Neural cell (in vitro differentiated cells): Measurements from ENCODE around the gene NLRC5. TPM values are rescaled to one million over a fixed set of nuclear protein-coding genes. Genes with fewer than 3 reads are reported as not detected.

Source experiments
- H2AFZ ChIP-seq: fragments of 200-600, 300-800 bp; sonication (generic), shearing (Covaris generic); 2 replicates; pipeline ENCODE4 v1.6.0; 2014; ENCODE audit warnings: low read depth, mild to moderate bottlenecking, antibody characterized with exemption, low read length, moderate library complexity
- H3F3A ChIP-seq: fragments of 200-600 bp; shearing (Covaris generic); 2 replicates; pipeline ENCODE4 v1.6.1; 2016; ENCODE audit warnings: mild to moderate bottlenecking, moderate library complexity, mixed read lengths, antibody characterized with exemption, low read length; ENCODE audit not compliant: insufficient read depth, poor library complexity, severe bottlenecking
- H3K27ac ChIP-seq: fragments of 200-600, 300-800 bp; sonication (generic), shearing (Covaris generic); 2 replicates; pipeline ENCODE4 v1.5.1; 2014; ENCODE audit warnings: mild to moderate bottlenecking, low read length, moderate library complexity
- H3K27me3 ChIP-seq: fragments of 300-800, 200-600 bp; sonication (generic), shearing (Covaris generic); 2 replicates; pipeline ENCODE4 v1.6.0; 2014; ENCODE audit warnings: mild to moderate bottlenecking, low read depth, low read length, moderate library complexity; ENCODE audit not compliant: insufficient read depth
- H3K36me3 ChIP-seq: fragments of 300-800, 200-600 bp; sonication (generic), shearing (Covaris generic); 2 replicates; pipeline ENCODE4 v1.5.1; 2014; ENCODE audit warnings: mild to moderate bottlenecking, antibody characterized with exemption, low read length, moderate library complexity; ENCODE audit not compliant: insufficient read depth
- H3K4me2 ChIP-seq: fragments of 300-800, 200-600 bp; sonication (generic), shearing (Covaris generic); 2 replicates; pipeline ENCODE4 v1.6.0; 2014; ENCODE audit warnings: mild to moderate bottlenecking, low read length
- H3K4me3 ChIP-seq: fragments of 300-800, 200-600 bp; sonication (generic), shearing (Covaris generic); 2 replicates; pipeline ENCODE4 v1.5.1; 2014; ENCODE audit warnings: mild to moderate bottlenecking, low read length, moderate library complexity
- H3K79me2 ChIP-seq: fragments of 200-600 bp; shearing (Covaris generic); replicated peaks from 2 replicates; pipeline ENCODE4 v1.6.0; 2014; ENCODE audit warnings: mild to moderate bottlenecking, low read length, moderate library complexity; ENCODE audit not compliant: insufficient read depth
- H3K9ac ChIP-seq: fragments of 300-800, 200-600 bp; sonication (generic), shearing (Covaris generic); 2 replicates; pipeline ENCODE4 v1.6.1; 2016; ENCODE audit warnings: mild to moderate bottlenecking, low read length, mixed read lengths
- H3K9me2 ChIP-seq: fragments of 200-600 bp; shearing (Covaris generic); 2 replicates; pipeline ENCODE4 v1.6.1; 2016; ENCODE audit warnings: mild to moderate bottlenecking, low read length, mixed read lengths; ENCODE audit not compliant: insufficient read depth
- H3K9me3 ChIP-seq: fragments of 200-600, 300-800 bp; sonication (generic), shearing (Covaris generic); 2 replicates; pipeline ENCODE4 v1.6.1; 2016; ENCODE audit warnings: mild to moderate bottlenecking, mixed run types, low read length, moderate library complexity, mixed read lengths
- H4K20me1 ChIP-seq: fragments of 200-600 bp; shearing (Covaris generic); 2 replicates; pipeline ENCODE4 v1.6.1; 2016; ENCODE audit warnings: mild to moderate bottlenecking, mixed run types; ENCODE audit not compliant: insufficient read depth
- CTCF ChIP-seq: fragments of 450-650 bp; IDR thresholded peaks from 2 replicates; pipeline ENCODE4 v1.5.1; 2014; ENCODE audit warnings: antibody characterized with exemption, mild to moderate bottlenecking, moderate library complexity; ENCODE audit not compliant: poor library complexity, severe bottlenecking
- EP300 ChIP-seq: fragments of 450-650 bp; conservative IDR thresholded peaks from 2 replicates; pipeline ENCODE4 v1.6.1; 2014; ENCODE audit warnings: antibody characterized with exemption, mild to moderate bottlenecking, moderate library complexity; ENCODE audit not compliant: poor library complexity, severe bottlenecking
- EZH2 ChIP-seq: fragments of 200-600, 300-800 bp; shearing (Covaris generic), sonication (generic); IDR thresholded peaks from 2 replicates; pipeline ENCODE4 v1.6.1; 2014; ENCODE audit warnings: antibody characterized with exemption, low read length, borderline replicate concordance, mild to moderate bottlenecking; ENCODE audit not compliant: insufficient read depth, poor library complexity, severe bottlenecking
- MXI1 ChIP-seq: fragments of 450-650 bp; conservative IDR thresholded peaks from 2 replicates; pipeline ENCODE4 v1.6.1; 2014; ENCODE audit warnings: antibody characterized with exemption, mild to moderate bottlenecking; ENCODE audit not compliant: poor library complexity, severe bottlenecking
- POLR2AphosphoS5 ChIP-seq: IDR thresholded peaks from 2 replicates; pipeline ENCODE4 v1.6.1; 2012
- RAD21 ChIP-seq: fragments of 450-650 bp; conservative IDR thresholded peaks from 2 replicates; pipeline ENCODE4 v1.6.1; 2014; ENCODE audit warnings: antibody characterized with exemption, mild to moderate bottlenecking, moderate library complexity
- REST ChIP-seq: IDR thresholded peaks from 2 replicates; pipeline ENCODE4 v1.6.1; 2012; ENCODE audit warnings: borderline replicate concordance
- SMC3 ChIP-seq: fragments of 450-650 bp; conservative IDR thresholded peaks from 2 replicates; pipeline ENCODE4 v1.6.1; 2014; ENCODE audit warnings: antibody characterized with exemption, mild to moderate bottlenecking, moderate library complexity; ENCODE audit not compliant: poor library complexity
- TAF1 ChIP-seq: IDR thresholded peaks from 2 replicates; pipeline ENCODE4 v1.6.1; 2012; ENCODE audit warnings: low read depth
- polyA plus RNA-seq: library from polyadenylated mRNA; depleted of rRNA; stranded (reverse); fragments of >200 nt; gene quantifications from 2 replicates; pipeline ENCODE4 v1.2.3, GENCODE V29; 2014

The NLRC5 gene
- polyA plus RNA-seq, 1 donor from 2014 or later: not detected

GRCh38 chr16:56980201-56980535 is 9.2 kb upstream of the NLRC5 start:
- Histone ChIP-seq H2AFZ (no peak overlapping the region), H3K4me3 (no peak overlapping the region), H3K4me2 (no peak overlapping the region), H3K36me3 (no peaks in the 10 kb centered on the region), H3K9me2 (no peaks in the 10 kb centered on the region), H4K20me1 (no peaks in the 10 kb centered on the region), H3K9me3 (no peaks in the 10 kb centered on the region), H3K9ac (no peak overlapping the region), H3K27ac (no peak overlapping the region), H3K27me3 (no peaks in the 10 kb centered on the region), H3F3A (no peaks in the 10 kb centered on the region), H3K79me2 (no peaks in the 10 kb centered on the region)
- TF ChIP-seq REST: no peak
- no peak for TF ChIP-seq RAD21
- no peak for TF ChIP-seq CTCF
- no peak for TF ChIP-seq MXI1

- no peak overlapping the region for H3K9ac ChIP-seq
- TF ChIP-seq MXI1: no peak
- no peak for TF ChIP-seq SMC3
- no peak for TF ChIP-seq EZH2
- no peak for TF ChIP-seq CTCF
- TF ChIP-seq EP300: no peak
- TF ChIP-seq REST: no peak
- TF ChIP-seq POLR2AphosphoS5: no peak
- no peak for TF ChIP-seq TAF1
- TF ChIP-seq RAD21: no peak
- H3K27me3 ChIP-seq: no peaks in the 10 kb centered on the region
- H3K36me3 ChIP-seq: no peaks in the 10 kb centered on the region
- H4K20me1 ChIP-seq: no peaks in the 10 kb centered on the region
- no peak overlapping the region for H3K27ac ChIP-seq
- H3K9me2 ChIP-seq: no peaks in the 10 kb centered on the region
- H3K79me2 ChIP-seq: no peaks in the 10 kb centered on the region
- no peaks in the 10 kb centered on the region for H3K9me3 ChIP-seq
- no peak overlapping the region for H2AFZ ChIP-seq
- H3K4me2 ChIP-seq: no peak overlapping the region
- H3K4me3 ChIP-seq: no peak overlapping the region
- no peaks in the 10 kb centered on the region for H3F3A ChIP-seq
These were observed 8.3 kb upstream of the NLRC5 start for GRCh38 chr16:56980792-56981724.
